Head of caudate nucleus (tissue), 42 donors: ENCODE data around the gene RNF225.

Experiments
- DNase-seq, 42 donors: peaks; one replicate each; pipeline versions ENCODE4 v3.0.0 to v3.0.0-alpha.2; 2020 to 2021; ENCODE audit warnings: mixed read lengths in 7 of 42
- intact Hi-C: fragments of 100-400 bp; cut with DNase I; formaldehyde crosslinking; loops from one replicate; pipeline ENCODE4 v1.15.0; 2022

The RNF225 gene

DNA sequence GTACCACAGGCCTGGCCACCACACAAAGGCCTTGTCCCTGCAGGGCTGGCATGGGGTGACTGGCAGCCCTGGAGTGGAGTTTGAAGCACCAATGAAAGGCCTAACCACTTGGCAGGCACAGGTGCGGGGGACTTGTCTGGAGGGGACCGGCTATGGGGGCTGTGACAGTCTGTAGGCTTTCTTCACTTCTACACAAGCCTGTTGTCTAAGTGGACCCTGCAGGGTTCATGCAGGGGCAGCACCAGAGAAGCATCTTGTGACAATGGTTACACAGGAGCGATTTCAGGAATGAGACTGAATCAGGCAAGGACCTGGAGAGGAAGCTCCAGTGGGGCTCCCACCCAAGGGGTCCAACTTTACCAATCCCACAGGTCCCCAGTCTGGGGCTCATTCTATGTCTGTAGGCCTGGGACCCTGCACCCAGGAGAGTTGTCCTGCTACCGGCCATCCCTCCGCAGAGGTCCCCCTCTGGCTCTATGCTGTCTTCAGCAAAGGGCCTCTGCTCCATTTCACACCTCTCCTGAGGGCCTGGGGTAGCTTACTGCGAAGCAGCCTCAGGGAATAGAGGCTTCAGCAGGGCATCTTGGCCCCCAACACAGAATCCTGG lies 12.4 kb upstream of the RNF225 start:
- no peak for DNase-seq
- intact Hi-C loops, result no loop called here

DNA sequence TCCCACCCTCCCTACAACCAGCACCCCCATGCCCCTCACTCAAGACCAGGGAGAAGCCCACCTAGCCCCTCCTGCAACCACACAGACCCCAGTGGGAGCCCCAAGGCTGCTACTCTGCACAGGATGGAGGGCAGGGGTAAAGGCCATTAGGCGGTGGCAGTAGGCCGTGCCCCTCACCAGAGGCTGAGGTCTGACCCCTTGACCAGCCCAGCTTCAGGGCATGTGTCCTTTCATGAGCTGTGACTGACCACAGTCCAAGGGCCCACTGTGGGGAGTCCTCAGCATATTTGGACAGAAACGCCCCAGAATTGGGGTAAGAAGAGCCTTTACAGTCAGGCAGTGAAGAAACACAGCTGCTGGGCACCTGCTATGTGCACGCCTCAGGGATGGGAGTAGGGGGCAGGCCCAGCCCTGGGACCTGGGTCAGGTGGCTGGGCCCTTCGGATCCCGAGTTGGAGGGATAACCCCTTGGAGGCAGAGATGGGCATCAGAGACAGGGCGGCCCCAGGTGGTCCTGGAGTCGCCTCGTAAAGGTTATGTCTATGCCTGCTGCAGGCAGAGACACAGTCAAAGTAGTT lies 10.1 kb upstream of the RNF225 start:
- DNase-seq, result no peak

DNA sequence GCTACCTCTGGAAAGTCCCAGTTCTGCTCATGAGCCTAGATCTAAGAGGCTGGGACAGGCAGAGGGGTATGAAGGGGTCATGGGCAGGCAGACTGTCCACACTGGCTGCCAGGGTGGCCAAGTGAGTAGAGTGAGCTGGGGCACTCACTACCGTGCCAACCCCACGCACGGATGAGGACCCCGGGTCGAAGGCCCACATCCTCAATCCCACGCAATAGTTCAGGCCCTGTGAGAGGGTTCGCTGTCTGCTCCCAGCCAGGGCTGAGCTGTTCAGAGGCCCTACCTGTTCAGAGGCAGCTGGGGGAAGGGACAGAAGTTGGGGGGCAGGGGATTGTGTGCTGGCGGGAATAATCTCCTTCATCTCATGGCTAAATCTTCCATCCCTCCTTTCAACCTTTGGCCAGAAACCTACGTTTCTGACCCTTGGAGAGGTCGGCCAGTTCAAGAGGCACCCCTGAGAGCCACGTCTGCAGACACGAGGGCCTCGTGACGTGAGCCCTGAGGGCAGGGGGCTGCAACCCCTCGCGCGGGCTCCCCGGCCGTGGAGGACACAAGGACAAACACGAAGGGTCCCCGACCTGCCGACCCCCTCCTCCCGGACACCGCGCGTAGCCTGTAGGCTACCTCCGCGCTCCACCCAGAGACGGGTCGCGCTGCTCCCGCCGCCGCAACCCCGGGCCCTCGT lies 9.4 kb upstream of the RNF225 start:
- DNase-seq, result peak in 4 of 42 donors; percentile 26 to 50 (median 36)
- intact Hi-C loops, result no loop called here

More for the DNA sequence above, 10.1 kb upstream of the RNF225 start:
- intact Hi-C loops, result no loop called here

DNA sequence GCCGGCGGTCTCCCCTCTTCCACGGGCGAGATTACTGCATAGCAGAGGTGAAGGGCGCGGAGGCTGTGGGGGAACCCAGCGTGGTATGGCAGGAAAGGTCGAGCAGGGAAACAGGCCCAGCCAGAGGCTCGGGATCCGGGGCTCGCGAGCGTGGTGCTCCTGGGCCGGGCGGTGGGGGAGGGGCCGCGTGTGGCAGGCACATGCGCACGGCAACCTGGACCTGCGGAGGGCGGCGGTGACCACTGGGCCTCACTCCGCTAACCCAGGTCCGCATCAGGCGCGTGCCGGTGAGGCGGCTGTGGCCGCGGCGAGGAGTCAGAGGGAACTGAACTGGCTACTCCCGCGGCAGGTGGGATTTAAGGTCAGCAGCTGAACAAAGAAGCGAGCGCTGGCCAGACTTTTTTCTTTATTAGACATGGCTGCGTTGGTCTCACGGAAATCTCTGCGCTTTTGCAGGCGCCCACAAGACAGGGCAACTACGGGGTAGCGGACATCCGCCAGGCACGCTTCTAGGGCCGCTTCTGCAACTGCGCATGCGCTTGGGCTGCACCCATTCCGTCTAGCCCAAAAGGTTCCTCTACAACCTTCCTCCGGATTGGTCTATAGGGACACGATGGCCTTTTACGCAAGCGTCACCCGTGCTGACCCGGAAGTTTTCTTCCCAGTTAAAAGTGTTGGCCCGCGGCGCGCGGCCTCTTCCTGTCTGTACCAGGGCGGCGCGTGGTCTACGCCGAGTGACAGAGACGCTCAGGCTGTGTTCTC lies 8.7 kb upstream of the RNF225 start, which contains the start of gene RPS5:
Gene RPS5 (plus strand): TSS at position 694 of the 762 bp plus-strand sequence. CDS start 869 bp downstream, outside the sequence.
- intact Hi-C loops, result no loop called here
- peak; percentile 92 to 99 (median 97) for DNase-seq

DNA sequence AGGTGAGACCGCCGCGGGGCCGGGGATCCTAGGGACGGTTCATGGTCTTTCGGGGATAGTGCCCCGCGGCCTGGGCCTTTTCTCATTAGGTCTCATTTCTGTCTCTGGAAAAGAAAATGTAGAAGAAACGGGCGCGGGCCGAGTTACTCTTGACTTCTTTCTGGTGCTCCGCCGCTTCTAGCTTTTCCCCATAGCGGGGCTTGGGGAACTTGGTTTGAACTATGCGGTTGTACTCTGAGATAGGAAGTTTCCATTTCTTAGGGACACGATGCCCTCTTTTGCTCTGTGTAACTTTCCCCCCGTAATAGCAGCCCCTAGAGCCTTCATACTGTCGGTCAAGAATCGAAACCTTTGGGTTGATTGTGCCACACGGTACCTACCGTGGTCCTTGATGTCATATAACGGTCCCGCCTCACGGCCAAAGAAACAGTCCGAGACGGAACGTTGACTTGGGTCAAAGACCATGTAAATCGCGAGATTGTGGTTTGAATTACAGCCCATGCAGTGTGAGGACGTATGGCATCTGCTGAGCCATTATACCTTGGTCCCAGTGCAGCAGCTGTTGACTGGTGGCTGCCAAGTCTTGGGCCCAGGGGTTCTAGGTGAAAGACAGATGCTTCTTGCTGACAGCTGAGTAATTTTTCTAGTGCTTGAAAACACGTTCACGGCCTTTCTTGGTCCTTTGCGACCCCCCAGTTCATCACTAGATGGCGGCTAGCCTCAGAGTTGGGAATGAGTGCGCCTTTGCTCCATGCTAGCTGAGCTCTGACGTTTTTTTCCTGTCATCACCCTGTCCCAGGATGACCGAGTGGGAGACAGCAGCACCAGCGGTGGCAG lies 7.9 kb upstream of the RNF225 start:
- DNase-seq, result no peak
- intact Hi-C loops, result no loop called here

DNA sequence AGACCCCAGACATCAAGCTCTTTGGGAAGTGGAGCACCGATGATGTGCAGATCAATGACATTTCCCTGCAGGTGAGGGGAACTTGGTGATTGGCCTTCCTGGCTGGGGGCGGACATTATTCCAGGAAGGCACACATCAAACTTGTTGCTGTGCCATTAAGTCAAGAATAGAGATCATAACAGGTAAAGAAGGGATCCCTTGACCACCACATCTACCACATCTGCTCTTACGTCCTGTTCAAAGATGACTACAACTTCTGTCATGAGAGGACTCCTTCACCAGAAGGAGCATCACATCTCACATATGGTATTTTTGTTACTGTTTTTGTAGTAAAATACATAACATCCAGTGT lies 7.3 kb upstream of the RNF225 start:
- intact Hi-C loops, result no loop called here
- no peak for DNase-seq

DNA sequence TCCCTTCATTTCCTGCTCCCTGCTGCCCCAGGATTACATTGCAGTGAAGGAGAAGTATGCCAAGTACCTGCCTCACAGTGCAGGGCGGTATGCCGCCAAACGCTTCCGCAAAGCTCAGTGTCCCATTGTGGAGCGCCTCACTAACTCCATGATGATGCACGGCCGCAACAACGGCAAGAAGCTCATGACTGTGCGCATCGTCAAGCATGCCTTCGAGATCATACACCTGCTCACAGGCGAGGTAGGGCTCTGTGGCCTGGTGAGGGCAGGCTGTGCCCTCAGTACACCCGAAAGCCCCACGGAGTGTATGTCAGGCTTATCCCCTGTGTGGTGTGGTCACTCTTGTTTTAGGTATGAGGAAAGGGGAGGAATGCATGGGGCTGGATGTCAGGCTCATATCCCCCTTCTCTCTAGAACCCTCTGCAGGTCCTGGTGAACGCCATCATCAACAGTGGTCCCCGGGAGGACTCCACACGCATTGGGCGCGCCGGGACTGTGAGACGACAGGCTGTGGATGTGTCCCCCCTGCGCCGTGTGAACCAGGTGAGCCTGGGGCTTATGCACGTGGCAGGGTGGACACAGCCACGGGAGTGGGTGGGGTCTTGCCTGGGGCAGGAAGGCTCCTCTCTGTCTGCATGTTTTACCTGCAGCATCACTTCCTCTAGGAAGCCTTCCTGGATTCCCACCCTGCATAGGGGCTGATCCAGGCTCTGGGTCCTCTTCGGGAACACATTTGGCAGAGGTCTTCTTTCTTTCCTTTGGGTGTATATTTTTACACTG lies 2.3 kb upstream of the RNF225 start:
- intact Hi-C loops, result no loop called here
- no peak for DNase-seq

DNA sequence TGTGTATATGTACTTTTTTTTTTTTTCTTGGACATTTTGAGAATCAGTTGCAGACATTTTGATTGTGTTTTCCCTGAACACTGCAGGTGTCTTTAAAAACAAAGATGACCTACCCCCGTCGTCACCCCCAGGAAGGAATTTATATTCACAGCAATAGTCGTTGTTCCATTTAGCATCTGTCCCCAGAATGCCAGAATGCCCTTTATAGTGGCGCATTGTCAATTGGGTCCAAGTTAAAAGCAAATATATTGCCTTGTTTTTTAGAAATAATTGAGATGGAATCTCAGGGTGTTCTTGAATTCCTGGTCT lies 1.8 kb upstream of the RNF225 start:
- intact Hi-C loops, result no loop called here
- DNase-seq, result no peak

DNA sequence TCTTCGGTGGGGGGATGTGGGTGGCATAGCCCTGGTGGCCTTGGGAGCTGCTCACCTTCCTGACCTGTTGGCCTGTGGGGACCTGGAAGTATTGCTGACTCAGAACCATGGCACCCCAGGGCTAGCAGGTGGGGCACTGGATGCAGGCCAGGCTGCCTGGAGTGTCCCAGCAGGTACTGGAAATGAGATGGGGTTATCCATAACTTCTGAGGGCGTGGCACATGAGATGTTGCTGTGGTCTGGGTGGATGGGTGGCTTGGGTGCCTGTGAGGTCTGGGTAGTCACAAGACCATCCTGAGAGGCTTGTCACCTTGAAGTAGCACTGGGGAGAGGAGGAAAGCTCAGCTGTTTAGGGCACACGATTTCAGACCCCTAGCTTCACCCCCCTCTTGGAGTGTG lies 636 bp upstream of the RNF225 start:
- DNase-seq, result no peak

DNA sequence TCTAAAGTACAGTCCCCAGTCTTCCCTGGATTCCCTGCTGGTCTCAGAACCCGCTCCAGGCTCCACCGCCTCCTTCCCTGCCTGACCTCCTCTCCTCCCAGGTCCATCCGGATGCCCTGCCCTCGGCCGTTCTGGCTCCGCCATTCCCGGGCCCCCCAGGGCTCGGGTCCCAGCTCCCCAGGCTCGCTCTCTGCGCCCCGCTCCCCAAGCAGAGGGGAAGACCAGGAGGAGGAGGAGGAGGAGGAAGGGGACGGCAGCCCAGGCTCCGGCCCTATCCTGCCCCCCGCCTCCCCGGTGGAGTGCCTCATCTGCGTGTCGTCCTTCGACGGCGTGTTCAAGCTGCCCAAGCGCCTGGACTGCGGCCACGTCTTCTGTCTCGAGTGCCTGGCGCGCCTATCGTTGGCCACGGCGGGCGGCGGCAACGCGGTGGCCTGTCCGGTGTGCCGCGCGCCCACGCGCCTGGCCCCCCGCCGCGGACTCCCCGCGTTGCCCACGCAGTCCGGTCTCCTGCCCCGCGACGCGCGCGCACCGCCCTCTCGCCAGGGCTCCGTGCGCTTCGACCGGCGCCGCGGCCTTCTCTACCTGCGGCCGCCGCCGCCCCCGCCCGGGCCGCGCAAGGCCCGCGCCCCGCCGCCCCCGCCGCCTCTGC lies 647 bp downstream of the RNF225 start:
- DNase-seq, result no peak

More for the DNA sequence above, 636 bp upstream of the RNF225 start:
- intact Hi-C loops, result no loop called here

DNA sequence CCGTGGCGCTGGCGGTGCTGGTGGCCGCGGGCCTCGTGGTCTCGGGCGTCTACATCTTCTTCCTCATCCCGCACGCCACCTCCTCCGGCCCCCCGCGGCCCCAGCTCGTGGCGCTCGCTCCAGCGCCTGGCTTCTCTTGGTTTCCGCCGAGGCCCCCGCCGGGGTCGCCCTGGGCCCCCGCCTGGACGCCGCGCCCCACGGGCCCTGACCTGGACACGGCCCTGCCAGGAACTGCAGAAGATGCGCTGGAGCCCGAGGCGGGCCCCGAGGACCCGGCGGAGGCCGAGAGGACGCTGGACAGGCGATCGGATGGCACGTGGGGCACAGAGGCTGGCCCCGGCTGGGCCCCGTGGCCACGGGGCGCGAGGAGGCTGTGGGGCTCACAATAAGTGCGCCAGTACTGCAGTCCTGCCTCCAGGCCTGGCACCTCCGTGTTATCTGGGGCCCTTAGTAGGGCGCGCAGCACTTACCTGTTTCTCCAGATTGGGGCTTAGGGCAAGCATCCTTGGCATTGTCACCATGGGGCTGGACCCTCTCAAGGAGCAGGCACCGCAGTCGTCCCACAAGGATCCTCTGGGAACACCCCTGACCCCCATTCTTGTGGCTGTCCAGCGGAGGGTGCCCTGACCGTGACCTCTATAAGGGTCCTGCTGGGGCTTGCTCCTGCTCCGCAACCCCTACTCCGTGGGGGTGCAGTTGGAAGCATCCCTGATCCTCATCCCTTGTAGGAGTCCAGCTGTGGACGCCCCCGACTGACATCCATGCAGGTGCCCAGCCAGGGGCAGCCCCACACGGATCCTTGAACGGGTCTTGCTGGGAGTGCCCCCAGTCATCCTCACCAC lies 1.5 kb downstream of the RNF225 start:
- intact Hi-C loops, result no loop called here
- DNase-seq, result no peak

More for the DNA sequence above, 647 bp downstream of the RNF225 start:
- intact Hi-C loops, result no loop called here

DNA sequence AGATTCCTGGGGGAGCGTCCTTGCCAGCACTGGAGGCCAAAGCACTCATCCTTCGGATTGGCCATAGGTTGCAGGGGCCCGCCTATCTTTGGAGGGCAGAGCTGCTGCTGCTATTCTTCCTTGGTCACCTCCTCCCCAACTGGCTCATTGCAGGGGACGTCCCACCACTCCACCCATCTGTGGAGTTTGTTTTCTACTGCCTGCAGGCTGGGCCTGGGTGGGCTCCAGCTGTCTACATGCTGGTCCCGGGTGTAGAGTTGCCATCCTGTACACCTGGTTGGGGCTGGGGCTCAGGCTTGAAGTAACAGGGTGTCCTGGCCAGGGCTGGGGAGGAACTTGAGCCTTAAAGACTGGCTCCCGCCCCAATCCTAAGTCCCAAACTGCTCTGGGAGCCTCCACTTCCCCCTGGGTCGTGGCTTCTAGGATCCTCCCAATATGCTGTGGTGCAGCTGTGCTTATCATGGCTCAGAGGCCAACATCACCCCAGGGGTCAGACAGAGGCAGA lies 2.1 kb downstream of the RNF225 start:
- DNase-seq, result no peak

DNA sequence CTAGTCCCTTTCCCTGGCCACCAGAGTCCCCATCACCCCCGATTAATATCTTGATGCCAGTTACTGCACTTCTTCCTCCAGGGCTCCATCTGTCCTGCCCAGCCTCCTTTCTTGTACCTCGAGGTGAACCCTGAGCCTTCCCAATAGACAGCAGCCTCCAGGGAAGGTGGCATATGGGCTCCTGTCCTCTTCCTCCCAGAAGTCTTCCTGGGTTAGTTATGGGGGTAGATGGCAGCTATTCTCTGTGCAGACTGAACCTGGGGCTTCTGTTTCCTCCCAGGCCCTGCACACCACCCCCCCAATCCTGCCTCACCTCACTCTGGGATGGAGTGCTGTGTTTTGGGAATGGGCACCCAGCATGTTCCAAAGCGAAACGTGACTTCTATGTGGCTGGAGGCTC lies 2.6 kb downstream of the RNF225 start:
- intact Hi-C loops, result no loop called here
- DNase-seq, result no peak

More for the DNA sequence above, 2.1 kb downstream of the RNF225 start:
- intact Hi-C loops, result no loop called here

DNA sequence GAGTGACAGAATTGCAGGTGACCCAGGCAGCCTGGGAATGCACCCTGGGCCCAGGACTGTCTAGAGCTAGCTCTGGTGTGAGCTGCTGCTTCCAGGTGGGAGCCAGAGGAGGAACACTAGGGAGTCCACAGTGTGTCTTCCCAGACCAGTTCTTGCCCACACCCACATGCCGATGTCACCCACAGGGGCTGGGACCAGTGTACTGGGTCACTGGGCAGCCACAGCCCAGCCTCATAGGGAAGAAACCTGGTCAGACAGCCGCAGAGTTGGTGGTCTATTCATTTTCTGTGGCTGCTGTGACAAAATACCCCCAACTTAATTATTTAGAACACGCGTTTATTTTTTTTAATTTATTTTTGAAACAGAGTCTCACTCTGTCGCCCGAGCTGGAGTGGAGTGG lies 3.1 kb downstream of the RNF225 start:
- DNase-seq, result no peak
- intact Hi-C loops, result no loop called here

DNA sequence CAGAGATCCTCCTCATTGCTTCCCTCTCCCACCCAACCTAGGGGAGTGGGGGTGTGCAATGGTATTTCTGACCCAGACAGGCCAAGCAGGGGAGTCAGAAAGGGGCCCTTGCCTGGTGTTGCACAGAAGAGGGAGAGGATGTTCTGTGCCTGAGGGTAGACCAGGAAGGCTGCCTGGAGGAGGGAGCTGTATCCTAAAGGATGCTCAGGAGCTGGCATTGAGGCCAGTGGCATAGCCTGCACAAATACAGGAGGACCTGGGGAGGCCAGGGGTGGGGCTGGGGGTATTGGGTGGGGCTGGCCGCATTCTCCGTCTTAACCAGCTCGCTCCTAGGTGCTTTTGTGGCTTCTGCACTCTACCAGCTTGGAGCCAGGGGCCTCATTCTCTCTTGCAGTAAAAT lies 4.4 kb downstream of the RNF225 start:
- intact Hi-C loops, result no loop called here
- DNase-seq, result no peak

DNA sequence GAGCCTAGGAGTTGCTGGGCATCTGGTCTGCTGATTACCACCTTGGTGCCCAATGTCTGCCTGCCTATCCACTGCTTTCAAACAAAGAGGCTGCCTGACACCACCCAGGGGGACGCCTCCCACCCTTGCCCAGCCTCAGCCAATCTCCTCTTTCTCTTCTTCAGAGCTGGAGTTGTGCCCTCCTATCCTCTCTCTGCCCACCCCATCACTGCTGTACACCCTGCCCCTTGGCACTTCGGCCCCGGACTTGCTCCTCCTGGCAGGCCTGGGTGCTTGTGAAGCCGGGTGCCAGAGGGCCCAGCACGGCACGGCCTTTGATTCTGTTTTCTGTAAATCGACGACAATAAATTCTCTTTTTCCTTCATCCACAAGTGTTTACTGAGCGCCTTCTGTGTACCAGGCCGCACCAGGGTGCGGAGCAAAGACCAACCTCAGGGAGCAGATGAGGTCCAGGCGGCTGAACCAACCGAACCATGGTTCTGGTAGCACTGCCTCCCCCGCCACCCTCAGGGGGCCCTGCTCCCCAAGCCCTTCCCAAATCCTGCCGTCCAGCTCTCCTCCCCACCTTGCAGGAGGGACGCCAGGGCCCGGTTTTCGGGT lies 5.0 kb downstream of the RNF225 start:
- intact Hi-C loops, result no loop called here
- peak in 17 of 42 donors; percentile 17 to 62 (median 37) for DNase-seq
